Measurements from ENCODE around the gene CLPX.

CLPX gene

DNA sequence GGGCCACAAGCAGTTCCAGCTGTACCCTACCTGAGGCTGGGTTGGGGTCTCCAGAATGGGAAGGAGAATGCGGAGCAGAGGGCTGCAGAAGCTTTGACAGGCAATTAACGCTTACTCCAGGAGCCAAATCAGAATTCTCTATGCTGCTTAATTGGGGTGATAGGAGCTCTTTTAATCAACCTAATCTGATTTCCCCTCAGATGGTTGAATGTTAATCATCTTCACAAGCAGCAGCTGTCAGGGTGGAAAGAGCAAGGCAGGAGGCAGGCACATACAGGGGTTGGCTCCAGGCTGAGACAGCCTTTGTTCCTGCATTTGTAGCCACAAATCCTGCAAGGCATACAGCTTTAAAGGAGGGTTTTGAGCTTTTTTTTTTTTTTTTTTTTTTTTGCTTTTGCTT lies 23.5 kb upstream of the CLPX start:
- H3K27me3 ChIP-seq: no peaks in the 10 kb centered on the region

DNA sequence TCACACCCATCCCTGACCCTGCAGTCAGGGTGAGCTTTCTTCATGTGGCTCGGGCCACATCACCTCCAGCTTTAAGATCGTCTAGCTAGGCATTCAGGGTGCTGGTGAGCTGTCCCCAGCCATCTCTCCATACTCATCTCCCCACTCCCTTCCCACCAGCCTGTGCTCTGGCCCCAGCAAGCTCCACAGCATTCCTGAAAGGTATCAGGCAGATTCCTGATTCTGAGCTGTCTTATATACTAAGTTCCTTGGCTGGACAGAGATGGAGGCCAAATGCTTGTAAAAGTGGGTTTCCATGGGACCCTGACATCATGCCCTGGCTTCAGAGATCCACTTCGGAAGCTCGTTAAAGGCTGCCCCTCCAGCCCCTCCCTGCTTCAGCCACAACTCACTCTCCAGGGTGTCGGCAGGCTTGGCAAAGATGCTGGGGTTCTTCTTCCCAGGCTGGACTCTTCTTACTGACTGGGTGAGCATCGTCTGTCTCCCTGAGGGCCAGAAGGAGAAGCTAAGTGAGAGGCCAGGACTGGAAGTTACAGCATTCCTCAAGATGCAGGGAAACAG lies 22.2 kb upstream of the CLPX start:
- H3K27ac ChIP-seq: no peak overlapping the region
- no peak overlapping the region for H3K4me2 ChIP-seq
- TF ChIP-seq Cebpa-rat (IDR thresholded peaks at IDR 0.05): no peak
- no peak overlapping the region for H3K4me3 ChIP-seq
- H3K4me1 ChIP-seq: peaks cover 0 to 11% (median 0%) of the 10 kb centered on the region in 10 experiments; a peak in 1 of 20 replicates
- H3K9ac ChIP-seq: no peak overlapping the region
- H3K9me3 ChIP-seq (replicated peaks in 1 of 11): no peaks in the 10 kb centered on the region
- H3K27me3 ChIP-seq: no peaks in the 10 kb centered on the region
- no peaks in the 10 kb centered on the region; a peak in 1 of 22 replicates for H4K20me1 ChIP-seq
- no peaks in the 10 kb centered on the region for H3K36me3 ChIP-seq

More for the DNA sequence above, 23.5 kb upstream of the CLPX start:
- Histone ChIP-seq H3K4me1 (peaks cover 0 to 11% (median 0%) of the 10 kb centered on the region in 10 experiments; a peak in 1 of 20 replicates), H3K4me3 (no peak overlapping the region), H3K36me3 (no peaks in the 10 kb centered on the region), H3K9me3 (replicated peaks in 1 of 11) (no peaks in the 10 kb centered on the region), H3K9ac (no peak overlapping the region), H4K20me1 (no peaks in the 10 kb centered on the region; a peak in 1 of 22 replicates), H3K27ac (no peak overlapping the region), H3K4me2 (no peak overlapping the region)
- TF ChIP-seq Cebpa-rat (IDR thresholded peaks at IDR 0.05): no peak

DNA sequence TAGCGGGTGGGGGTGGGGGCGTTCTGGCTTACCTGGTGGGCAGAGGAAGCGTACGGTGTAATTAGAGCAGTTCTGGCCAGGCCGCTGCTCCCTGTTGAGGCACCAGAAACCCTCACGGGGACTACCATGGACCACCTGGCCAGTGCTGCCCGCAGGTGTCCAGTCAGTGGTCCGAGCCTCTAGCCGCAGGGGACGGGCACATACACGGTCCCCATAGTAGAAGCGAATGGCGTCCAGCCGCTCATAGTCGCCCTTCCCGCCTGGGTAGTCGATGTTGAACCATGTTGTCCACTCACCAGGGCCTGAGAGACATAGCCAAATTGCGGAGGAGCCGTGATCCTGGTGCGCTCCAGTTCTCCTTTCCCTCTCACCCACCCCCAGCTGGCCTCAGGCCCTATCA lies 21.6 kb upstream of the CLPX start:
- Histone ChIP-seq H3K9ac (no peak overlapping the region), H3K27me3 (no peaks in the 10 kb centered on the region), H3K4me1 (peaks cover 0 to 10% (median 0%) of the 10 kb centered on the region in 10 experiments; a peak in 1 of 20 replicates), H3K27ac (no peak overlapping the region), H3K9me3 (replicated peaks in 1 of 11) (no peaks in the 10 kb centered on the region), H4K20me1 (no peaks in the 10 kb centered on the region; a peak in 1 of 22 replicates), H3K36me3 (no peaks in the 10 kb centered on the region), H3K4me3 (no peak overlapping the region), H3K4me2 (no peak overlapping the region)
- TF ChIP-seq Cebpa-rat (IDR thresholded peaks at IDR 0.05): no peak

DNA sequence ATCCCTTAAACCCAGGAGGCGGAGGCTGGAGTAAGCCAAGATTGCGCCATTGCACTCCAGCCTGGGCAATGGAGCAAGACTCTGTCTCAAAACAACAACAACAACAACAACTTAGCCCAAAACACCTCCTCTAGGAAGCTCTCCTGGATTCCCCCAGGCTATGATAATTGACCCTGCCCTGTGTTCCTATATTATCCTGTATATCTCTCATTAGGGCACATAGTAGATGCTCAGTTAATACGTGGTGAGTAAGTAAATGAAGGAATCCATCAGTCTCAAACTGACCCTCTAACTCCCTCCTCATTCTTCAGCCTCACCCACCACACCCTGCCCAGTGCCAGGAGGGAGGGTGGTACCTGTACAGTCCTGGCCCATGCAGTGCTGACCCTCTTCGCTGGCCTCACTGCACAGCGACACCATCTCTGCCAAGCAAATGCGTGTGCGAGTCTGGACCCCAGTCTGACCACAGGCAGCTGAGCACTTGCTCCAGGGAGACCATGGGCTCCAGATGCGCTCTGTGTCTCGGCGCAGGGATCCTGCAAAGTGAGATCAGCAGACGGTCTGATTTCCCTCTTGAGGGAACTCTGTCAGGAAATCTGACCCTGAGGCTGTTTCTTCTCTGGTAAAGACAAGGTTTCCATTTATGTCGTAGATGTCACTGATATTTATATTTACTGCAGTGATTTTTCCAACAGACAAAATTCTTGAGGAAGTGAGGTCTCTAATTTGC lies 20.0 kb upstream of the CLPX start:
- no peaks in the 10 kb centered on the region for H3K9me3 ChIP-seq (replicated peaks in 1 of 11)
- no peak overlapping the region for H3K4me2 ChIP-seq
- no peak for TF ChIP-seq Cebpa-rat (IDR thresholded peaks at IDR 0.05)
- no peaks in the 10 kb centered on the region for H3K36me3 ChIP-seq
- H3K27ac ChIP-seq: no peak overlapping the region
- H3K9ac ChIP-seq: no peak overlapping the region
- H4K20me1 ChIP-seq: no peaks in the 10 kb centered on the region
- H3K27me3 ChIP-seq: no peaks in the 10 kb centered on the region
- no peak overlapping the region for H3K4me3 ChIP-seq
- H3K4me1 ChIP-seq: 0 out of 20 replicates have a peak, but pooled peaks cover 0 to 5% (median 0%) of the 10 kb centered on the region in 10 experiments

DNA sequence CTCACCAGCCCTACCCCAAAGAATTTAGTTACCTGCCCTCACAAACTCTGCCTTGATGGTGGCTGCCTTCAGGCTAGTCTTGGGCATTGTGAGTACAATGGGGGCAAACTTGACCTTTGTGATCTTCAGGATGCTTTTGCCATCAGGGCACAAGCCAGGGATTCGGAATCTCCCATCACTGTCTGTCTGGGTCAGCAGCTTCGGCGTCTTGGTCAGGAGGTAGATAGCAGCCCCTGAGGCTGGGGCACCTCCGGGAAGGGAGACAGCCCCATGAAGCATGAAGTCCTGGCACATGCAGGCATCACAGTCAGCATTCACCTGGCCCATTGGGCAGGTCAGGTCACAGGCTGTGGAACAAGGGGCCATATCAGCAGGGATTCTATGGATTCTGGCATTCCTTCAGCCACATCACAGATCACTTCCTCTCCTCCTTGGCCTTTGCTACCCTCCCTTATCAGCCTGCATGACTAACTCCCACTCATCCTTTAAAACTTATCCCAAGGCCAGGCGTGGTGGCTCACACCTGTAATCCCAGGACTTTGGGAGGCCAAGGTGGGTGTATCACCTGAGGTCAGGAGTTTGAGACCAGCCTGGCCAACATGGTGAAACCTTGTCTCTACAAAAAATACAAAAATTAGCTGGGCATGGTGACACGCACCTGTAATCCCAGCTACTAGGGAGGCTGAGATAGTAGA lies 19.2 kb upstream of the CLPX start:
- no peak for TF ChIP-seq Cebpa-rat (IDR thresholded peaks at IDR 0.05)
- H3K4me3 ChIP-seq: no peak overlapping the region
- no peaks in the 10 kb centered on the region for H3K27me3 ChIP-seq
- 0 out of 20 replicates have a peak, but pooled peaks cover 0 to 3% (median 0%) of the 10 kb centered on the region in 10 experiments for H3K4me1 ChIP-seq
- H3K27ac ChIP-seq: no peak overlapping the region
- H3K4me2 ChIP-seq: no peak overlapping the region
- H4K20me1 ChIP-seq: no peaks in the 10 kb centered on the region
- no peak overlapping the region for H3K9ac ChIP-seq
- H3K9me3 ChIP-seq (replicated peaks in 1 of 11): no peaks in the 10 kb centered on the region
- no peaks in the 10 kb centered on the region for H3K36me3 ChIP-seq

DNA sequence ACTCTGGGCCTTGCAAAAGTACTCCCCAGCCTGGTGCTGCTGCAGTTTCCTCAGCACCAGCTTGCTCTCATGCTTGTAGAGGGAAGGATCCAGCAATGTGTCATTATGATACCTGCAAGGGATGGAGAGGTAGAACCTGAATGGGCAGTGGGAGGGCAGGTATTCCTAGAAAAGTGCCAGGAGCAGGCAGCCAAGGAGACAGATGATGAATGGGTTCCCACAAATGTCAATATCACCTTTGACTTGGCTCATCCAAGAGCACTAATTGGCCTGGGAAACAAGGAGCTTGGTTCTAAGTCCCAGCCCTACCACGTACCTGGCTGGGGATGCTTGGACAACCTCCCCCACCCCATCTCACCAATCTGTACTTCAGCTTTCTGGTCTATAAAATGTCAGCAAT lies 16.8 kb upstream of the CLPX start:
- Histone ChIP-seq H3K36me3 (no peaks in the 10 kb centered on the region), H4K20me1 (no peaks in the 10 kb centered on the region), H3K27me3 (no peaks in the 10 kb centered on the region), H3K9me3 (replicated peaks in 1 of 11) (no peaks in the 10 kb centered on the region), H3K4me2 (no peak overlapping the region), H3K4me3 (no peak overlapping the region), H3K9ac (no peak overlapping the region), H3K27ac (no peak overlapping the region), H3K4me1 (no peaks in the 10 kb centered on the region)
- TF ChIP-seq Cebpa-rat (IDR thresholded peaks at IDR 0.05): no peak

DNA sequence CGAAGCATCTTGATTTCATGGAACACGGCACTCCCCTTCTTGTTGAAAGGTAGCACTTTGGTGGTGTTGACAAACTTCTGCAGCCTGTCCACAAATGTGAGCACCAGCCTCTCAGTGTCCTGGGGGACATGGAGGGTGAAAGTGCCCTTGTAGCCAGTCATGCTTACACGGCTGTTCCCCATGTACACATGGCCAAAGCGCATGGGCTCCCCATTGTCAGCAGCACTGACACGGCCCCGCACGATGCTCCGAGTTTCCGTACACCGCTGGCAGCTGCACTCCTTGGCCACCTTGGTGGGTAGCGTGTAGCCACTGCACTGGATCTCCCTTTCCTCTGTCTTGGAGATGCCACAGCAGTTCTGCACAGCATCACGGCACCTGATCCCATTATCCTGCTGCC lies 13.4 kb upstream of the CLPX start:
- Histone ChIP-seq H3K4me1 (no peaks in the 10 kb centered on the region), H3K27me3 (no peaks in the 10 kb centered on the region), H3K27ac (no peak overlapping the region), H3K9me3 (replicated peaks in 1 of 11) (no peaks in the 10 kb centered on the region), H3K4me2 (no peak overlapping the region), H3K36me3 (no peaks in the 10 kb centered on the region), H3K4me3 (no peak overlapping the region), H3K9ac (no peak overlapping the region), H4K20me1 (no peaks in the 10 kb centered on the region)
- TF ChIP-seq Cebpa-rat (IDR thresholded peaks at IDR 0.05): no peak

DNA sequence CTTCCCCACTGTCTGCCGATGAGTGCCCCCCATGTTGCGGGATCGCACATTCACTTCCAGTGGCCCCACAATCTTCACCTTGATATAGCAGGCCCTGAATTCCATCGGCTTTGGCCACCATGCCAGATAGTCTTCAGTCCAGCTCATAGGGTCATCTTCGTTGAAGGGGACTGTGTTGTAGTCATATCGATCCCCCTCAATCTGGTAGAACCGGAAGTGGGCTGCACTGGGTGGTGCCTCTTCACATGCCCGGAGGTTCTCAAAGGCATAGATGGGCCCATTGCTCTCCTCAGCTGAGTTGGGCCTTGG lies 12.1 kb upstream of the CLPX start:
- no peak for TF ChIP-seq Cebpa-rat (IDR thresholded peaks at IDR 0.05)
- Histone ChIP-seq H4K20me1 (no peaks in the 10 kb centered on the region), H3K27ac (no peak overlapping the region), H3K4me3 (no peak overlapping the region), H3K4me1 (no peaks in the 10 kb centered on the region), H3K36me3 (no peaks in the 10 kb centered on the region), H3K4me2 (no peak overlapping the region), H3K27me3 (no peaks in the 10 kb centered on the region), H3K9me3 (replicated peaks in 1 of 11) (0 out of 22 replicates have a peak, but pooled peaks cover 0 to under 1% (median 0%) of the 10 kb centered on the region in 11 experiments), H3K9ac (no peak overlapping the region)

DNA sequence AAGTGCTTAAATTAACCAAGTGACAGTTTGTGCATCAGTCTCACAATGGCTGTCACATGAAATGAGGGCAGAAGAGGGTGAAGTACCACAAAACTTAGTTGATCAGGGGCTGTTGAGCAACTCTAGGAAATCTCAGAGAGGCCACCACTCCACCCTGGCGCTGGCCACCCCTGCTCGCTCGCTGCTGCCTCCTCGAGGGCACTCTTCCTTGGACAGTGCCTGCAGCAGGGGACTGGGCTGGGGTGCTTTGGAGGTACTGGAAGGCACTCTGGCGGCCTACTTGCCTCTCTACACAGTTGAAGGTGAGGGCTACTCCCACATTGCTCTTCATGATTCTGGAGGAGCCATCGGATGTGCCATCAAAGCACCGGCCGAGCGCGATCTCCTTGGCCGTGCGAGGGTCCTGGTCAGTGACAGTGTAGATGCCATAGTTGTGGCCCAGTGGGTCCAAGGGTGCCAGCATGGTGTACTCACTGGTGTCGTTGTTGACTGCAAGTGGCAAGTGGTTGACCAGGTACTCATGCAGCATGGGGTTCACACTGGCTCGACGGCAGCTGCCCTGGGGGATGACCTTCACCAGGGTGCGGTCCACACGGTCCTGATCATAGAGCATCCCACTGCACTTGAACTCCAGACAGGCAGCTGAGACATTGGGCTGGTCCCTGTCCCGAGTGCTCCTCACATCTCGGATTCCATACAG lies 11.6 kb upstream of the CLPX start:
- Histone ChIP-seq H3K4me1 (no peaks in the 10 kb centered on the region), H3K27me3 (no peaks in the 10 kb centered on the region), H3K36me3 (no peaks in the 10 kb centered on the region), H3K27ac (no peak overlapping the region), H3K9me3 (replicated peaks in 1 of 11) (0 out of 22 replicates have a peak, but pooled peaks cover 0 to 4% (median 0%) of the 10 kb centered on the region in 11 experiments), H3K9ac (no peak overlapping the region), H3K4me2 (no peak overlapping the region), H4K20me1 (no peaks in the 10 kb centered on the region), H3K4me3 (no peak overlapping the region)
- TF ChIP-seq Cebpa-rat (IDR thresholded peaks at IDR 0.05): no peak
